MM.1S (cell line): Measurements from ENCODE around the gene TUBGCP5.
"Not testable (repeated sequence)": the region's sequence is repeated elsewhere in the genome, so short reads cannot be mapped to it uniquely, and the experiment has no call there.

Experiments
- EZH2 ChIP-seq: fragments of 300-600 bp; sonication (generic); optimal IDR thresholded peaks from 2 replicates; pipeline ENCODE3; 2017; ENCODE audit warnings: low read depth, mild to moderate bottlenecking, antibody characterized with exemption, low read length, mixed read lengths
- EZH2phosphoT487 ChIP-seq: fragments of 300-600 bp; sonication (generic); IDR thresholded peaks from 2 replicates; pipeline ENCODE4 v1.6.1; 2018; ENCODE audit warnings: antibody characterized with exemption, low read length
- TF ChIP-seq, protein P1 (sequence below): fragments of 300-600 bp; sonication (generic); IDR thresholded peaks from 2 replicates; pipeline ENCODE4 v1.5.1; 2016; ENCODE audit warnings: antibody characterized with exemption, low read length, mixed read lengths

DNA sequence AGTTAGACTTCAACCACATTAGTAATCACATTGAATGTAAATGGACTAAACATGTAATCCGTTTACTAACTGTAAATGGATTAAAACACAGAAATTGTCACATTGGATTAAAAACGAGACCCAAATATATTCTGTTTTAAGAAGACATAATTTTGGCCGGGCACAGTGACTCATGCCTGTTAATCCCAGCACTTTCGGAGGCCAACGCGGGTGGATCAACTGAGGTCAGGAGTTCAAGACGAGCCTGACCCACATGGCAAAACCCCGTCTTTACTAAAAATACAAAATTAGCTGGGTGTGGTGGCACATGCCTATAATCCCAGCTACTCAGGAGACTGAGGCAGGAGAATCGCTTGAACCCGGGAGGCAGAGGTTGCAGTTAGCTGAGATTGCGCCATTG is 57.4 kb downstream of the TUBGCP5 start:
- TF ChIP-seq, protein P1, sequence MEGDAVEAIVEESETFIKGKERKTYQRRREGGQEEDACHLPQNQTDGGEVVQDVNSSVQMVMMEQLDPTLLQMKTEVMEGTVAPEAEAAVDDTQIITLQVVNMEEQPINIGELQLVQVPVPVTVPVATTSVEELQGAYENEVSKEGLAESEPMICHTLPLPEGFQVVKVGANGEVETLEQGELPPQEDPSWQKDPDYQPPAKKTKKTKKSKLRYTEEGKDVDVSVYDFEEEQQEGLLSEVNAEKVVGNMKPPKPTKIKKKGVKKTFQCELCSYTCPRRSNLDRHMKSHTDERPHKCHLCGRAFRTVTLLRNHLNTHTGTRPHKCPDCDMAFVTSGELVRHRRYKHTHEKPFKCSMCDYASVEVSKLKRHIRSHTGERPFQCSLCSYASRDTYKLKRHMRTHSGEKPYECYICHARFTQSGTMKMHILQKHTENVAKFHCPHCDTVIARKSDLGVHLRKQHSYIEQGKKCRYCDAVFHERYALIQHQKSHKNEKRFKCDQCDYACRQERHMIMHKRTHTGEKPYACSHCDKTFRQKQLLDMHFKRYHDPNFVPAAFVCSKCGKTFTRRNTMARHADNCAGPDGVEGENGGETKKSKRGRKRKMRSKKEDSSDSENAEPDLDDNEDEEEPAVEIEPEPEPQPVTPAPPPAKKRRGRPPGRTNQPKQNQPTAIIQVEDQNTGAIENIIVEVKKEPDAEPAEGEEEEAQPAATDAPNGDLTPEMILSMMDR: not testable (repeated sequence)
- not testable (repeated sequence) for TF ChIP-seq EZH2, EZH2phosphoT487
